ENCODE data around the gene PRPF19. TPM values are rescaled to one million over a fixed set of nuclear protein-coding genes. Genes with fewer than 3 reads are reported as not detected.

Gene PRPF19
- total and polyA plus RNA-seq, 9 of the 15 experiments (the other 6 are each of a cell fraction or from before 2014, with no cell fraction given), result 9.4 to 212 (median 73.2) TPM

DNA sequence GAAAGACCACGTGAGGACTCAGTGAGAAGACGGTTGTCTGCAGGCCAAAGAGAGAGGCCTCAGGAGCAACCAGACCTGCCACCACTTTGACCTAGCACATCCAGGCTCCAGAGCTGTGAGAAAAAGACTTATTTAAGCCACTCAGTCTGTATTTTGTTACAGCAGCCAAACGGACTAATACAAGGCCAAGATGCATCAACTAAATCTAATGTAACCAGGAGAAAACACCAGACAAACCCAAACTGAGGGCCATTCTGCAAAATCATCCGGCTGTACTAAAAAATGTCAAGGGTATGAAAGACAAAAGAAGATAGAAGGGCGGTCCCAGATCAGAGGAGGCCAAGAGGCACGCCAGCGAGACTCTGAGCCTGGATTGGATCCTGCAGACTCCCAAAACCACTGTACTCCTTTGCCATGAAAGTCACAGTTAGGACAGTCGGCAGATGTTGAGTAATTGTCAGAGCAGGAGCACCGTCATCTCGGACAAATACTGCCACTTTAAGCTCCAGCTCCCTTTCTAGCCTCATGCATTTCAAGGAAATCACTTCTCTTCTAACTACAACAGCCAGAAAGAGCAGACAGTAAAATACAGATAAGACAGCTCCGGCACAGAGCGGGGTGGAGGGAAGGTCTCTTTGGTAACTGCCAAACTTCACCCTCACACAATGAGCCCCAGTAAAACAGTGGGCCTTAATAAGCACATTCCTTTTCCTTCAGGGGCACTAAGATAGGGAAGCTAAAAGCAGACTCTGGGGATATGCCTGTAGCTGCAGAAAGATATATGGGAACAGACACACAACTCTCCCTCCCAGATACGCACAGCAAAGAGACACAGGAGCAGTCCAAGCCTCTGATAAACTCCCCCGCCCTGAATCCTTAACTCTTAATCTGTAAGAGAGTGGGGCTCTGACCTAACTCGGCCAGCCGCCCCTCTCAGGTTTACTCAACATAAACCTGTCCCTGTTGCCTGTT is 42.5 kb downstream of the PRPF19 start (continued):
- TF ChIP-seq ZNF586 (CRISPR knock-in tag; conservative IDR thresholded peaks at IDR 0.05), result no peak
- TF ChIP-seq, protein P1, sequence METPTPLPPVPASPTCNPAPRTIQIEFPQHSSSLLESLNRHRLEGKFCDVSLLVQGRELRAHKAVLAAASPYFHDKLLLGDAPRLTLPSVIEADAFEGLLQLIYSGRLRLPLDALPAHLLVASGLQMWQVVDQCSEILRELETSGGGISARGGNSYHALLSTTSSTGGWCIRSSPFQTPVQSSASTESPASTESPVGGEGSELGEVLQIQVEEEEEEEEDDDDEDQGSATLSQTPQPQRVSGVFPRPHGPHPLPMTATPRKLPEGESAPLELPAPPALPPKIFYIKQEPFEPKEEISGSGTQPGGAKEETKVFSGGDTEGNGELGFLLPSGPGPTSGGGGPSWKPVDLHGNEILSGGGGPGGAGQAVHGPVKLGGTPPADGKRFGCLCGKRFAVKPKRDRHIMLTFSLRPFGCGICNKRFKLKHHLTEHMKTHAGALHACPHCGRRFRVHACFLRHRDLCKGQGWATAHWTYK (CRISPR knock-in tag; IDR thresholded peaks at IDR 0.05), result no peak

- in situ Hi-C loops (cut with MboI) (no loop called here), intact Hi-C loops (cut with micrococcal nuclease) (no loop called here)
- no peaks in the 10 kb centered on the region for H3K27me3 ChIP-seq (ENCODE audit: control insufficient read depth in 2 of 2, insufficient read depth in 2 of 2, low read length in 2 of 2)
- no peak overlapping the region for H3K27ac ChIP-seq (ENCODE audit: extremely low read depth, low read depth, low read length)
- DNase-seq (ENCODE audit: extremely low read depth in 1 of 4, low spot score in 3 of 4) (no peak), FAIRE-seq (no peak), ATAC-seq (no peak)
- H3K36me3 ChIP-seq (ENCODE audit: control insufficient read depth, insufficient read depth, low read length), result no peaks in the 10 kb centered on the region
- ChIA-PET CTCF (ENCODE audit: low intra/inter-chr PET ratio) (no interaction called here), POLR2A (interaction anchor here (0.5 kb wide), 1 partner anchor 251 kb away, joined by 3 read pairs; no protein-coding TSS in a partner anchor)
- H3K79me2 ChIP-seq (ENCODE audit: control insufficient read depth, insufficient read depth, low read length), result no peaks in the 10 kb centered on the region
- H3K4me2 ChIP-seq (ENCODE audit: insufficient read depth, low read length), result no peak overlapping the region
- no peaks in the 10 kb centered on the region for H3K9me1 ChIP-seq (ENCODE audit: control insufficient read depth, insufficient read depth, low read length)
- no peaks in the 10 kb centered on the region for H4K20me1 ChIP-seq (replicated peaks; ENCODE audit: control insufficient read depth, insufficient read depth, low read length)
- no TSS peak for BruUV-seq (replicated peaks)
- H3K9ac ChIP-seq (ENCODE audit: insufficient read depth in 1 of 2, low read depth in 2 of 2, low read length in 2 of 2), result no peak overlapping the region
- no peak overlapping the region for H3K4me3 ChIP-seq
- peaks cover 26 to 36% of the 10 kb centered on the region in 2 experiments for H3K4me1 ChIP-seq (replicated peaks in 1 of 2; ENCODE audit: control insufficient read depth in 2 of 2, insufficient read depth in 2 of 2, low read length in 2 of 2)
- 92% methylated on average over 9 of the region's 9 CpGs for WGBS (ENCODE audit: insufficient coverage, low coverage, missing lambda C conversion rate)
- H2AFZ ChIP-seq (ENCODE audit: low read depth, low read length), result no peak overlapping the region
- no peaks in the 10 kb centered on the region for H3K9me3 ChIP-seq (replicated peaks; ENCODE audit: control insufficient read depth, insufficient read depth, low read depth, low read length)
- no peak for TF ChIP-seq MGA (IDR thresholded peaks at IDR 0.05)
- TF ChIP-seq KLF13 (tag; IDR thresholded peaks at IDR 0.05; ENCODE audit: borderline replicate concordance, low read depth), result no peak
- no peak for TF ChIP-seq HOXB6 (CRISPR knock-in tag; IDR thresholded peaks at IDR 0.05; ENCODE audit: borderline replicate concordance)
- no peak for TF ChIP-seq ZNF174 (CRISPR knock-in tag; IDR thresholded peaks at IDR 0.05)
Observed at GRCh38 chr11:60862171-60862570, 44.2 kb downstream of the PRPF19 start.
